Uterus (tissue), 4 donors: Measurements from ENCODE around the gene SPNS2. TPM values are rescaled to one million over a fixed set of nuclear protein-coding genes. Genes with fewer than 3 reads are reported as not detected.
"Not testable (repeated sequence)": the region's sequence is repeated elsewhere in the genome, so short reads cannot be mapped to it uniquely, and the experiment has no call there.

Experiments used
- DNase-seq, 2 donors: peaks; one replicate each; pipeline ENCODE4 v3.0.0-alpha.2; 2019 to 2020
- H3K27ac ChIP-seq, 2 donors: fragments of 200-600 bp; sonication (generic); 1 replicate in 1 of 2; 2 replicates in 1 of 2; pipeline ENCODE4 v1.5.1; 2016 to 2018
- H3K27me3 ChIP-seq, 2 donors: fragments of 200-600 bp; sonication (generic); one replicate each; pipeline ENCODE4 v1.5.1; 2018 to 2019; ENCODE audit warnings: control low read depth in 1 of 2
- H3K36me3 ChIP-seq, 2 donors: fragments of 200-600 bp; sonication (generic); one replicate each; pipeline ENCODE4 v1.5.1; 2019; ENCODE audit warnings: control low read depth in 1 of 2
- H3K4me1 ChIP-seq, 2 donors: fragments of 200-600 bp; sonication (generic); one replicate each; pipeline ENCODE4 v1.5.1; 2018 to 2019; ENCODE audit warnings: control low read depth in 1 of 2
- H3K4me3 ChIP-seq, 2 donors: fragments of 200-600 bp; sonication (generic); 1 replicate in 1 of 2; 2 replicates in 1 of 2; pipeline ENCODE4 v1.5.1; 2018 to 2019; ENCODE audit warnings: mild to moderate bottlenecking in 1 of 2
- H3K9me3 ChIP-seq, 2 donors: fragments of 200-600 bp; sonication (generic); one replicate each; pipeline ENCODE4 v1.5.1; 2019; ENCODE audit warnings: control low read depth in 1 of 2
- POLR2A ChIP-seq, 2 donors: fragments of 450-650 bp; IDR thresholded peaks; one replicate each; pipeline ENCODE4 v1.6.1; 2016; ENCODE audit warnings: antibody characterized with exemption in 2 of 2, mild to moderate bottlenecking in 1 of 2, moderate library complexity in 1 of 2
- intact Hi-C: fragments of 100-400 bp; cut with DNase I; formaldehyde crosslinking; loops from one replicate; pipeline ENCODE4 v1.15.1; 2023; ENCODE audit warnings: low total_unique reads
- total RNA-seq, 4 donors: library from RNA; depleted of rRNA in 3 of 4; stranded (reverse); fragments of >200 nt in 3 of 4; gene quantifications; one replicate each; pipeline versions ENCODE4 v1.1.0 to v1.2.4, GENCODE V29; 2014 to 2023
- TF ChIP-seq, protein P1 (sequence below), 4 experiments: fragments of 200-600 bp in 2 of 4; fragments of 450-650 bp in 2 of 4; sonication (generic) in 2 of 4; IDR thresholded peaks; one replicate each; pipeline ENCODE4 v1.5.1; 2016 to 2019; ENCODE audit warnings: antibody characterized with exemption in 4 of 4, mild to moderate bottlenecking in 2 of 4, moderate library complexity in 1 of 4
- donor health status: DM: yes; HTN: yes; CAD: no.

Gene SPNS2
- total RNA-seq, 4 donors from 2014 or later: 3.8 to 40.5 (median 13.6) TPM

DNA sequence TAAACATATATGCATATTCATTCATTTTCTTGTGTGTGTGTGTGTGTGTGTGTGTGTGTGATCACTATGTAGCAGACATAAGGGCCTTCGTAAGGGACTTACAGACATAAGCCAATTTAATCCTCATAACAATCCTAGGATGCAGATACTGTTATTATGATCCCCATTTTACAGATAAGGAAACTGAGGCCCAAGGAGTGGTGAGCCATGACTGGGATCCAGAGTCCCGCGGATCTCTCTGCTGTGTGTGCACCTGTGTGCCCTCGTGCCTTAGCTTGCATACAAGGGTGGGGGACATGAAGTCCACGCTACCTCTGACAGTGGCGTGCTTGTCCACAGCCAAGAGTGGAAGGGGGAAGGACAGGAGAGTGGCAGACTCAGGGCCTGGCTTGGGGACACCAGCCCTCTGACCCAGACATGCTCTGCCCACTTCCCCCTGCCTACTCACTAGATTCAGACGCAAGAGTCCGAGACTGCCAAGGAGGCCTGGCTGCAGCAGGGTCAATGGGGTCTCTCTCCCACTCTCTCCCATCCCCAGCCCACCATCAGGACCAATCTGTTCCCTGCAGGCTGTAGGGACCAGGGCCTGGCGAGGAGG lies 75.9 kb downstream of the SPNS2 start:
- no peaks in the 10 kb centered on the region for H3K27me3 ChIP-seq
- no peak for DNase-seq
- TF ChIP-seq, protein P1, sequence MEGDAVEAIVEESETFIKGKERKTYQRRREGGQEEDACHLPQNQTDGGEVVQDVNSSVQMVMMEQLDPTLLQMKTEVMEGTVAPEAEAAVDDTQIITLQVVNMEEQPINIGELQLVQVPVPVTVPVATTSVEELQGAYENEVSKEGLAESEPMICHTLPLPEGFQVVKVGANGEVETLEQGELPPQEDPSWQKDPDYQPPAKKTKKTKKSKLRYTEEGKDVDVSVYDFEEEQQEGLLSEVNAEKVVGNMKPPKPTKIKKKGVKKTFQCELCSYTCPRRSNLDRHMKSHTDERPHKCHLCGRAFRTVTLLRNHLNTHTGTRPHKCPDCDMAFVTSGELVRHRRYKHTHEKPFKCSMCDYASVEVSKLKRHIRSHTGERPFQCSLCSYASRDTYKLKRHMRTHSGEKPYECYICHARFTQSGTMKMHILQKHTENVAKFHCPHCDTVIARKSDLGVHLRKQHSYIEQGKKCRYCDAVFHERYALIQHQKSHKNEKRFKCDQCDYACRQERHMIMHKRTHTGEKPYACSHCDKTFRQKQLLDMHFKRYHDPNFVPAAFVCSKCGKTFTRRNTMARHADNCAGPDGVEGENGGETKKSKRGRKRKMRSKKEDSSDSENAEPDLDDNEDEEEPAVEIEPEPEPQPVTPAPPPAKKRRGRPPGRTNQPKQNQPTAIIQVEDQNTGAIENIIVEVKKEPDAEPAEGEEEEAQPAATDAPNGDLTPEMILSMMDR (IDR thresholded peaks at IDR 0.05): no peak
- TF ChIP-seq POLR2A (IDR thresholded peaks at IDR 0.05): no peak
- no peaks in the 10 kb centered on the region for H3K4me1 ChIP-seq
- H3K4me3 ChIP-seq: no peak overlapping the region
- intact Hi-C loops: no loop called here
- no peak overlapping the region for H3K27ac ChIP-seq
- no peaks in the 10 kb centered on the region for H3K36me3 ChIP-seq
- H3K9me3 ChIP-seq: no peaks in the 10 kb centered on the region

DNA sequence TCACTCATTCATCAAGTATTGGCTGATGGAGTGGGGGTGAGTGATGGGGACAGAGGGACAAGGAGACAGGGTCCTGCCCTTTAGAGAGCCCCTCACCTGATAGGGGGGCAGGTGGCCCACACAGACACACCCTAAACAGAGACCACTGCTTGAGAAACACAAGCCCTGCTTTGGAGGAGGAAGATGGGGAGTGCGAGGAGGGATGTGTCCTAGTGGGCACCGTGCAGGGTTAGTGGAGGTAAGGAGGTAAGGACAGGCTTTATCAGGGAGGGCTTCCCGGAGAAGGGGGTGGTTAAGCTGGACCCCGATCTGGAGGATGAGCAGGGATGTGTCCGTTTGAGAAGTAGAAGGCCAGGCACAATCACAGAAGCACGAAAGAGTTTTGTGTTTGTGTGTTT lies 77.5 kb downstream of the SPNS2 start:
- TF ChIP-seq POLR2A (IDR thresholded peaks at IDR 0.05): no peak
- TF ChIP-seq, protein P1 (IDR thresholded peaks at IDR 0.05): no peak
- no peak overlapping the region for H3K4me3 ChIP-seq
- no peaks in the 10 kb centered on the region for H3K36me3 ChIP-seq
- H3K27ac ChIP-seq: no peak overlapping the region
- intact Hi-C loops: no loop called here
- H3K4me1 ChIP-seq: no peaks in the 10 kb centered on the region
- DNase-seq: no peak
- no peaks in the 10 kb centered on the region for H3K9me3 ChIP-seq
- H3K27me3 ChIP-seq: no peaks in the 10 kb centered on the region

- TF ChIP-seq POLR2A (IDR thresholded peaks at IDR 0.05): no peak
- TF ChIP-seq, protein P1 (IDR thresholded peaks at IDR 0.05): no peak
- intact Hi-C loops: no loop called here
- H3K9me3 ChIP-seq: no peaks in the 10 kb centered on the region
- H3K4me3 ChIP-seq: no peak overlapping the region
- no peaks in the 10 kb centered on the region for H3K27me3 ChIP-seq
- no peak for DNase-seq
- H3K36me3 ChIP-seq: no peaks in the 10 kb centered on the region
- no peaks in the 10 kb centered on the region for H3K4me1 ChIP-seq
- H3K27ac ChIP-seq: no peak overlapping the region
These were observed 78.1 kb downstream of the SPNS2 start for GRCh38 chr17:4576729-4577322.

GRCh38 chr17:4577386-4577993 lies 78.8 kb downstream of the SPNS2 start:
- no peak for DNase-seq
- intact Hi-C loops: no loop called here

GRCh38 chr17:4578349-4578748 lies 79.7 kb downstream of the SPNS2 start:
- intact Hi-C loops: not testable (repeated sequence)

More at GRCh38 chr17:4577386-4577993, 78.8 kb downstream of the SPNS2 start:
- no peaks in the 10 kb centered on the region for H3K9me3 ChIP-seq
- H3K27me3 ChIP-seq: no peaks in the 10 kb centered on the region
- H3K27ac ChIP-seq: no peak overlapping the region
- no peak overlapping the region for H3K4me3 ChIP-seq
- no peak for TF ChIP-seq POLR2A (IDR thresholded peaks at IDR 0.05)
- no peaks in the 10 kb centered on the region for H3K4me1 ChIP-seq
- H3K36me3 ChIP-seq: no peaks in the 10 kb centered on the region

DNA sequence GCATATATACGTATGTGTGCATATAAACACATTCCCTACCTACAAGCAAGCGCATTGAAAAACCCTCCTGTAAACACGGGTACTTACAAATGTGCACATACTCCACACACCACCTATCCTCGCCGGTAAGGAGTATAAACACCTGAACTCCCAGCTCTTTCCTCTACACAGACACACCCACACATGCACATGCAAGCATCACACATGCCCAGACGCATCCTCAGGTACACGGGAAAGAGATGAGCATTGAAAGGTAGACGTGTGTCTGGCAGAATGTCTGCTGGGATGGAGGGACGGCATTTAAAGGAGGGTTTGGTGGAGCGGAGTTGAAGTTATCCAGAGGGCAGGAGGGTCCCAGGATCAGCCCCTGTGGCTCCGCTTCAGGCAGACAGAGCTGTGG lies 81.0 kb downstream of the SPNS2 start:
- no peaks in the 10 kb centered on the region for H3K9me3 ChIP-seq
- no peak overlapping the region for H3K27ac ChIP-seq
- H3K36me3 ChIP-seq: no peaks in the 10 kb centered on the region
- no peaks in the 10 kb centered on the region for H3K27me3 ChIP-seq
- no peak overlapping the region for H3K4me3 ChIP-seq
- intact Hi-C loops: no loop called here
- TF ChIP-seq, protein P1 (IDR thresholded peaks at IDR 0.05): no peak
- TF ChIP-seq POLR2A (IDR thresholded peaks at IDR 0.05): no peak
- no peak for DNase-seq
- peaks cover 0 to 13% of the 10 kb centered on the region in 2 donors for H3K4me1 ChIP-seq

More at GRCh38 chr17:4578349-4578748, 79.7 kb downstream of the SPNS2 start:
- not testable (repeated sequence) for H3K9me3 ChIP-seq, H3K27me3 ChIP-seq, H3K4me3 ChIP-seq, H3K27ac ChIP-seq, H3K36me3 ChIP-seq, DNase-seq, H3K4me1 ChIP-seq
